HCEC 1CT (cell line): ENCODE measurements around the gene LIPG.
A peak's percentile ranks its signal among the peaks of the same experiment; 100 is the strongest.

Experiments
- DNase-seq: peaks from one replicate; pipeline ENCODE4 v3.0.0-alpha.2; 2017

Gene LIPG

DNA sequence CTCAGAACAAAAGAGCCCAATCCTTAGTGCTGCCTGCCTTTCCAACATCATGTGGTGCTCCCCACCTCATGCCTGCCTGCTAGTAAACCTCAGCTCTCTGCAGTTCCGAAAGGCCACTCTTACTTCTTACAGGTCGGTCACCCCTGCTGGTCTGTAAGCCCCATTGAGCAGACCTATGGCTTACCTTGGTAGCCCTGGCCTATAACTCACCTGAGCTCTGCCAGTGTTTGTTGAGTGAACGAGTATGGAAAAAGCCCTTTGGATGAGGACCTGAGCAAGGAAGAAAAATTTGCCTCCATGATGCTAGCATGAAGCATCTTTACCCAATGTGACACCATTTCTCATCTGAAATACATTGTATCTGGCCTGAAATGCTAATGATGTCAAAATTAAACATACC lies 83.3 kb downstream of the LIPG start:
- no peak for DNase-seq

DNA sequence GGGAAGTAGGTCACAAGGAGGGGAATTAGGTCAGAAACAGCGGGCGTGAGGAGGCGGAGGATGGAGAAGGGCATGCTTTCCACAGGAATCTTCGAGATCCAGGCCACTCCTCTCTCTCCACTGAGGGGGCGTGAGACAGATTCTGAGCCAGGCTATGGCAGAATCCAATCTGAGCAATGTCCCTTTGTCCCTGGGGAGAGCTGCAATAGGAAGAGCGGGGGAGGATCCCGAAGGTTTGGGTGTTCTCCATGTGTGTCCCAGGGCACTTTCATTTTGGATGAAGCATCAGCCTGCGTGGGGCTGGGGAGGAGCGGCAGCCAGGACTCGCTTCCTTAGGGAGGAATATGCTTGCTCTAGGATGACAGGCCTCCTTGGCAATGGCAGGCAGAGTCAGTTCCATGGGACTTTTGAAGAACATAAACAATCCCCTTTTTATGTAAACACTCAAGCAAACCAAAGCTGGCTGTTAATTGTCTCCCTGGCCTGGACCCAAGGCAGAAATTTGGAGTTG lies 84.0 kb downstream of the LIPG start:
- DNase-seq: peak; percentile 39

DNA sequence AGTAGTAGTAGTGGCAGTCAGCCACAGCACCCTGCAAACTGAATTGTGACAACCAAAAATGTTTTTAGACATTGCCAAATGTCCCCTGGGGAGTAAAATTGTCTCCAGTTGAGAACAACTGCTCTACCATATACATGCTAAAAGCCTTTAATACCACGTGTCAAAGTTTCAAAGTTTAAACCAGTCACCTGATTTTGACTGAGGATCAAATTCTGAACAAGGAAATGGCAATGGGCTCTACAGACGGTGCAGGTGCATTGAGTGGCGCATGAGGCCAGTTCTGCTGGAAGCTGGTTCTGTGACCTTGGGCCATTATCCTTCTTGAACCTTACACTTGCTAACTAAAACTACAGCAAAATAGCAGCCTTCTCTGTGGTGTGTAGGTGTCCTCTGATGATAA lies 85.0 kb downstream of the LIPG start:
- DNase-seq: no peak

DNA sequence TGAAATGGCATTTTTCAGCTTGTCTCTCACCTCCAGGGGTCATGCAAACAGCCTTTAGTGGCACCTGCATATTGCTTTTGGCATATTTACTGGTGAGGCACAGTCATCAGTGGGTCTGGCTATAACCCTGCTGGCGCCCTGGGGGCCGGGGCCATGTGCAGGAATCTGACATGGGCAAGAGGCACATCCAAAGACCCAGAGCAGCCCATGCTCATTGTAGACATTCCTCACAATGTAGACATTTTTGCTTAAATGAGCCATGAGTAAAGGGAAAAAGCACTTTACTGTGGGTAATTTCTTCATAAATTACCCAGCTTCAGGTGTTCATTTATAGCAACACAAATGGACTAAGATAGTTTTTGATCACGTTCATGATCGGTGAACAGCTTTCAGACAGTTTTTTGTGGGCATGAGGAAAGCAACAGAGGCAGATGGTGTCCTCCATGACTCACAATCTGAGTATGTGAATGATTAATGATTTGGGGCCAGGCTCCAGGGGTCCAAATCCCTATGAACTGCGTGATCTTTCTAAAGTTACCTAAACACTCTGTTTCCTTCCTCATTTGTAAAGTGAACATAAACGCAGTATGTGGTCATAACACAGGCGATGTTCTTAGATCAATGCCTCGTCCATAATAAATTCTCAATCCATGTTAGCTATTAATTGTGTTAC lies 85.8 kb downstream of the LIPG start:
- peak; percentile 67 for DNase-seq

DNA sequence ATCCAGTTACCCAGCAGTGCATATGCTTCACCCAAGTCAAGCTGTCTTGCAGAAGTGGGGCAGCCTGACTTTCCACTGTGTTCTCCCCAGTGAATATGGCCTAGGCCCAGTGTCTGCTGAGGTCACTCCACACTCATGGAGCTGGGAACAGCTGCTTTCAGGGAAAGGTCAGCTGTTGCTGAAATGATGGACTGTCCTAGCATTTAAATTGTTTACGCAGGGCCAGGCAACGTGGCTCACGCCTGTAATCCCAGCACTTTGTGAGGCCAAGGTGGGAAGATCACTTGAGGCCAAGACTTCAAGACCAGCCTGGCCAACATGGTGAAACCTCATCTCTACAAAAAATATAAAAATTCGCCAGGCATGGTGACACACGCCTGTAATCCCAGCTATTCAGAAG lies 86.5 kb downstream of the LIPG start:
- no peak for DNase-seq
